Ramos (cell line): ENCODE data around the gene FHOD3.
"Not testable (repeated sequence)": the region's sequence is repeated elsewhere in the genome, so short reads cannot be mapped to it uniquely, and the experiment has no call there.

ENCODE experiments used
- in situ Hi-C: fragments of 300-500 bp; cut with MboI; formaldehyde crosslinking; loops from one replicate; pipeline ENCODE4 v1.14.3; 2022; ENCODE audit warnings: low sequenced_read_pairs; ENCODE audit not compliant: unreplicated experiment

FHOD3 gene

GRCh38 chr18:36463516-36463915, 166.0 kb downstream of the FHOD3 start:
- in situ Hi-C loops = not testable (repeated sequence)

- in situ Hi-C loops = no loop called here
Observed at GRCh38 chr18:36464126-36464651, 166.7 kb downstream of the FHOD3 start.

- in situ Hi-C loops = no loop called here
Observed at GRCh38 chr18:36465276-36465675, 167.8 kb downstream of the FHOD3 start.

GRCh38 chr18:36465970-36466369, 168.5 kb downstream of the FHOD3 start:
- in situ Hi-C loops = no loop called here

- in situ Hi-C loops = no loop called here
Observed at GRCh38 chr18:36467614-36468013, 170.1 kb downstream of the FHOD3 start.

GRCh38 chr18:36468161-36468560, 170.6 kb downstream of the FHOD3 start:
- in situ Hi-C loops = no loop called here

GRCh38 chr18:36469461-36469860, 171.9 kb downstream of the FHOD3 start:
- in situ Hi-C loops = no loop called here

GRCh38 chr18:36470896-36471295, 173.4 kb downstream of the FHOD3 start:
- in situ Hi-C loops = no loop called here

GRCh38 chr18:36471393-36471792, 173.9 kb downstream of the FHOD3 start:
- in situ Hi-C loops = no loop called here

- in situ Hi-C loops = no loop called here
Observed at GRCh38 chr18:36476433-36476832, 178.9 kb downstream of the FHOD3 start.

- in situ Hi-C loops = no loop called here
Observed at GRCh38 chr18:36477776-36478175, 180.3 kb downstream of the FHOD3 start.

GRCh38 chr18:36481201-36481657, 183.7 kb downstream of the FHOD3 start:
- in situ Hi-C loops = no loop called here

- in situ Hi-C loops = no loop called here
Observed at GRCh38 chr18:36481935-36482334, 184.4 kb downstream of the FHOD3 start.

GRCh38 chr18:36484591-36484990, 187.1 kb downstream of the FHOD3 start:
- in situ Hi-C loops = no loop called here

- in situ Hi-C loops = no loop called here
Observed at GRCh38 chr18:36485772-36486171, 188.3 kb downstream of the FHOD3 start.

- in situ Hi-C loops = no loop called here
Observed at GRCh38 chr18:36488131-36488530, 190.6 kb downstream of the FHOD3 start.

GRCh38 chr18:36490897-36491296, 193.4 kb downstream of the FHOD3 start:
- in situ Hi-C loops = no loop called here

GRCh38 chr18:36492604-36493329, 195.3 kb downstream of the FHOD3 start:
- in situ Hi-C loops = no loop called here

GRCh38 chr18:36493349-36494159, 196.0 kb downstream of the FHOD3 start:
- in situ Hi-C loops = no loop called here

- in situ Hi-C loops = no loop called here
Observed at GRCh38 chr18:36494160-36494437, 196.6 kb downstream of the FHOD3 start.

- in situ Hi-C loops = no loop called here
Observed at GRCh38 chr18:36496022-36496421, 198.5 kb downstream of the FHOD3 start.
